Neural cell (in vitro differentiated cells): ENCODE measurements around the gene GLUL. TPM values are rescaled to one million over a fixed set of nuclear protein-coding genes. Genes with fewer than 3 reads are reported as not detected.

Source experiments
- H2AFZ ChIP-seq: fragments of 200-600, 300-800 bp; sonication (generic), shearing (Covaris generic); 2 replicates; pipeline ENCODE4 v1.6.0; 2014; ENCODE audit warnings: low read depth, mild to moderate bottlenecking, antibody characterized with exemption, low read length, moderate library complexity
- H3F3A ChIP-seq: fragments of 200-600 bp; shearing (Covaris generic); 2 replicates; pipeline ENCODE4 v1.6.1; 2016; ENCODE audit warnings: mild to moderate bottlenecking, moderate library complexity, mixed read lengths, antibody characterized with exemption, low read length; ENCODE audit not compliant: insufficient read depth, poor library complexity, severe bottlenecking
- H3K27ac ChIP-seq: fragments of 200-600, 300-800 bp; sonication (generic), shearing (Covaris generic); 2 replicates; pipeline ENCODE4 v1.5.1; 2014; ENCODE audit warnings: mild to moderate bottlenecking, low read length, moderate library complexity
- H3K27me3 ChIP-seq: fragments of 300-800, 200-600 bp; sonication (generic), shearing (Covaris generic); 2 replicates; pipeline ENCODE4 v1.6.0; 2014; ENCODE audit warnings: mild to moderate bottlenecking, low read depth, low read length, moderate library complexity; ENCODE audit not compliant: insufficient read depth
- H3K36me3 ChIP-seq: fragments of 300-800, 200-600 bp; sonication (generic), shearing (Covaris generic); 2 replicates; pipeline ENCODE4 v1.5.1; 2014; ENCODE audit warnings: mild to moderate bottlenecking, antibody characterized with exemption, low read length, moderate library complexity; ENCODE audit not compliant: insufficient read depth
- H3K4me2 ChIP-seq: fragments of 300-800, 200-600 bp; sonication (generic), shearing (Covaris generic); 2 replicates; pipeline ENCODE4 v1.6.0; 2014; ENCODE audit warnings: mild to moderate bottlenecking, low read length
- H3K4me3 ChIP-seq: fragments of 300-800, 200-600 bp; sonication (generic), shearing (Covaris generic); 2 replicates; pipeline ENCODE4 v1.5.1; 2014; ENCODE audit warnings: mild to moderate bottlenecking, low read length, moderate library complexity
- H3K79me2 ChIP-seq: fragments of 200-600 bp; shearing (Covaris generic); replicated peaks from 2 replicates; pipeline ENCODE4 v1.6.0; 2014; ENCODE audit warnings: mild to moderate bottlenecking, low read length, moderate library complexity; ENCODE audit not compliant: insufficient read depth
- H3K9ac ChIP-seq: fragments of 300-800, 200-600 bp; sonication (generic), shearing (Covaris generic); 2 replicates; pipeline ENCODE4 v1.6.1; 2016; ENCODE audit warnings: mild to moderate bottlenecking, low read length, mixed read lengths
- H3K9me2 ChIP-seq: fragments of 200-600 bp; shearing (Covaris generic); 2 replicates; pipeline ENCODE4 v1.6.1; 2016; ENCODE audit warnings: mild to moderate bottlenecking, low read length, mixed read lengths; ENCODE audit not compliant: insufficient read depth
- H3K9me3 ChIP-seq: fragments of 200-600, 300-800 bp; sonication (generic), shearing (Covaris generic); 2 replicates; pipeline ENCODE4 v1.6.1; 2016; ENCODE audit warnings: mild to moderate bottlenecking, mixed run types, low read length, moderate library complexity, mixed read lengths
- H4K20me1 ChIP-seq: fragments of 200-600 bp; shearing (Covaris generic); 2 replicates; pipeline ENCODE4 v1.6.1; 2016; ENCODE audit warnings: mild to moderate bottlenecking, mixed run types; ENCODE audit not compliant: insufficient read depth
- EP300 ChIP-seq: fragments of 450-650 bp; conservative IDR thresholded peaks from 2 replicates; pipeline ENCODE4 v1.6.1; 2014; ENCODE audit warnings: antibody characterized with exemption, mild to moderate bottlenecking, moderate library complexity; ENCODE audit not compliant: poor library complexity, severe bottlenecking
- EZH2 ChIP-seq: fragments of 200-600, 300-800 bp; shearing (Covaris generic), sonication (generic); IDR thresholded peaks from 2 replicates; pipeline ENCODE4 v1.6.1; 2014; ENCODE audit warnings: antibody characterized with exemption, low read length, borderline replicate concordance, mild to moderate bottlenecking; ENCODE audit not compliant: insufficient read depth, poor library complexity, severe bottlenecking
- MXI1 ChIP-seq: fragments of 450-650 bp; conservative IDR thresholded peaks from 2 replicates; pipeline ENCODE4 v1.6.1; 2014; ENCODE audit warnings: antibody characterized with exemption, mild to moderate bottlenecking; ENCODE audit not compliant: poor library complexity, severe bottlenecking
- POLR2AphosphoS5 ChIP-seq: IDR thresholded peaks from 2 replicates; pipeline ENCODE4 v1.6.1; 2012
- RAD21 ChIP-seq: fragments of 450-650 bp; conservative IDR thresholded peaks from 2 replicates; pipeline ENCODE4 v1.6.1; 2014; ENCODE audit warnings: antibody characterized with exemption, mild to moderate bottlenecking, moderate library complexity
- SMC3 ChIP-seq: fragments of 450-650 bp; conservative IDR thresholded peaks from 2 replicates; pipeline ENCODE4 v1.6.1; 2014; ENCODE audit warnings: antibody characterized with exemption, mild to moderate bottlenecking, moderate library complexity; ENCODE audit not compliant: poor library complexity
- TAF1 ChIP-seq: IDR thresholded peaks from 2 replicates; pipeline ENCODE4 v1.6.1; 2012; ENCODE audit warnings: low read depth
- polyA plus RNA-seq: library from polyadenylated mRNA; depleted of rRNA; stranded (reverse); fragments of >200 nt; gene quantifications from 2 replicates; pipeline ENCODE4 v1.2.3, GENCODE V29; 2014
- TF ChIP-seq, protein P1 (sequence below): IDR thresholded peaks from 2 replicates; pipeline ENCODE4 v1.6.1; 2012; ENCODE audit warnings: borderline replicate concordance
- TF ChIP-seq, protein P2 (sequence below): fragments of 450-650 bp; IDR thresholded peaks from 2 replicates; pipeline ENCODE4 v1.5.1; 2014; ENCODE audit warnings: antibody characterized with exemption, mild to moderate bottlenecking, moderate library complexity; ENCODE audit not compliant: poor library complexity, severe bottlenecking

GLUL gene
- polyA plus RNA-seq, 1 donor from 2014 or later = 219 TPM

DNA sequence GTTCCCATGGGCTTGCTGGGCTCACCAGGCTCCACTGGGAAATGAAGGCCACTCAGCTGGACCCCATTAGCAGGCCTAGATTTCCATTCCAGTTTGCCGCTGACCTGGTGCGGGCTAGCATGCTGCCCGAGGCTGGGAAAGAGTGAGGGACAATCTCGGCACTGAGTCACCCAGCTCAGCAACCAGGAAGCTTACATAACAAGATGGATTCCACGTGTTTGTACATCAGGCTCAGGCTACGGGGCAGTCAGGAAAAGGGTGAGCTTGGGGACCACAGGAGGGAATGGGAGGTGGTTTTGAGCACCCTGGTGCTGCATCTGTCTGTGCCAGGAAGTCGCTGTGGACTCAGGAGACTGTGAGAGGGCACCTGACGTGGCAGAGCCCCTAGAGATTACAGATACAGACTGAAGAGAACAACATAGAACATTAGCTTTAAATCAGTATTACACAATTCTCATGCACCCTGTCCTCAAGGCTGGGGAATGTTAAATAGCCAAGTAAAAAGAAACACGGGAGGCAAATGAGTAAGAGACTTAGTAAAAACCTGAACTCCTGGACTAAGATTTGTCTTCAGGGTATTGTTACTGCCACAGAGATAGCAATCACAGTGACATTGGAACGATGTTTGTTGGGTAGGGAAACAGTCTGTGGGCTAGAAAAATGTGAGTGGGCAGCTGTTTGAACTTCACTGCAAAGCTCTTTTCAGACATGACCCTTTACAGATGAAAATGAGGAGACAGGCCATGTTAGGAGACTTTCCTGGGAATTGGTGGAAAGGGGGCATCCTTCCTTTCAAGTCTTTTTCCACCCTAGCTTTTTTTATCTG, 51.1 kb downstream of the GLUL start:
- Histone ChIP-seq H3K36me3 (no peaks in the 10 kb centered on the region), H3K9ac (no peak overlapping the region), H3K27ac (no peak overlapping the region), H3F3A (no peaks in the 10 kb centered on the region), H3K9me2 (no peaks in the 10 kb centered on the region), H3K27me3 (no peaks in the 10 kb centered on the region), H3K4me3 (no peak overlapping the region), H4K20me1 (no peaks in the 10 kb centered on the region), H3K9me3 (no peaks in the 10 kb centered on the region), H2AFZ (no peak overlapping the region), H3K79me2 (no peaks in the 10 kb centered on the region), H3K4me2 (no peak overlapping the region)
- no peak for TF ChIP-seq TAF1
- TF ChIP-seq MXI1 = no peak
- TF ChIP-seq SMC3 = no peak
- no peak for TF ChIP-seq RAD21
- TF ChIP-seq POLR2AphosphoS5 = no peak

DNA sequence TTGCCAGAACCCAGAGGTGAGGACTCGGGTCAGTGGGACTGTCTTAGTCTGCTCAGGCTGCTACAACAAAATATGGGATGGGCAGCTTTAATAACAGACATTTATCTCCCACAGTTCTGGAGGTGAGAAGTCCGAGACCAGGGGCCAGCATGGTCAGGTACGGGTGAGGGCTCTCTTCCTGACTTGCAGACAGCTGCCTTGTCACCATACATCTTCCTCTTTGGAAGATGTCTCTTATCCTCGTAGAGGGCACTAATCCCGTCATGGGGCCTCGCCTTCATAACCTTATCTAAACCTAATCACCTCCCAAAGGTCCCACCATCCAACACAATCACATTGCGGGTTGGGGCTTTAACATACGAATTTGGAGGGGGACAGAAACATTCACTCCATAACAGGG, 51.9 kb downstream of the GLUL start:
- no peaks in the 10 kb centered on the region for H4K20me1 ChIP-seq
- H3K4me2 ChIP-seq = no peak overlapping the region
- no peaks in the 10 kb centered on the region for H3K9me3 ChIP-seq
- no peak overlapping the region for H3K9ac ChIP-seq
- H3K9me2 ChIP-seq = no peaks in the 10 kb centered on the region
- TF ChIP-seq RAD21 = no peak
- TF ChIP-seq EZH2 = no peak
- no peak for TF ChIP-seq SMC3
- no peak for TF ChIP-seq POLR2AphosphoS5
- TF ChIP-seq MXI1 = no peak
- TF ChIP-seq, protein P1, sequence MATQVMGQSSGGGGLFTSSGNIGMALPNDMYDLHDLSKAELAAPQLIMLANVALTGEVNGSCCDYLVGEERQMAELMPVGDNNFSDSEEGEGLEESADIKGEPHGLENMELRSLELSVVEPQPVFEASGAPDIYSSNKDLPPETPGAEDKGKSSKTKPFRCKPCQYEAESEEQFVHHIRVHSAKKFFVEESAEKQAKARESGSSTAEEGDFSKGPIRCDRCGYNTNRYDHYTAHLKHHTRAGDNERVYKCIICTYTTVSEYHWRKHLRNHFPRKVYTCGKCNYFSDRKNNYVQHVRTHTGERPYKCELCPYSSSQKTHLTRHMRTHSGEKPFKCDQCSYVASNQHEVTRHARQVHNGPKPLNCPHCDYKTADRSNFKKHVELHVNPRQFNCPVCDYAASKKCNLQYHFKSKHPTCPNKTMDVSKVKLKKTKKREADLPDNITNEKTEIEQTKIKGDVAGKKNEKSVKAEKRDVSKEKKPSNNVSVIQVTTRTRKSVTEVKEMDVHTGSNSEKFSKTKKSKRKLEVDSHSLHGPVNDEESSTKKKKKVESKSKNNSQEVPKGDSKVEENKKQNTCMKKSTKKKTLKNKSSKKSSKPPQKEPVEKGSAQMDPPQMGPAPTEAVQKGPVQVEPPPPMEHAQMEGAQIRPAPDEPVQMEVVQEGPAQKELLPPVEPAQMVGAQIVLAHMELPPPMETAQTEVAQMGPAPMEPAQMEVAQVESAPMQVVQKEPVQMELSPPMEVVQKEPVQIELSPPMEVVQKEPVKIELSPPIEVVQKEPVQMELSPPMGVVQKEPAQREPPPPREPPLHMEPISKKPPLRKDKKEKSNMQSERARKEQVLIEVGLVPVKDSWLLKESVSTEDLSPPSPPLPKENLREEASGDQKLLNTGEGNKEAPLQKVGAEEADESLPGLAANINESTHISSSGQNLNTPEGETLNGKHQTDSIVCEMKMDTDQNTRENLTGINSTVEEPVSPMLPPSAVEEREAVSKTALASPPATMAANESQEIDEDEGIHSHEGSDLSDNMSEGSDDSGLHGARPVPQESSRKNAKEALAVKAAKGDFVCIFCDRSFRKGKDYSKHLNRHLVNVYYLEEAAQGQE = no peak
- TF ChIP-seq EP300 = no peak
- TF ChIP-seq TAF1 = no peak
- TF ChIP-seq, protein P2, sequence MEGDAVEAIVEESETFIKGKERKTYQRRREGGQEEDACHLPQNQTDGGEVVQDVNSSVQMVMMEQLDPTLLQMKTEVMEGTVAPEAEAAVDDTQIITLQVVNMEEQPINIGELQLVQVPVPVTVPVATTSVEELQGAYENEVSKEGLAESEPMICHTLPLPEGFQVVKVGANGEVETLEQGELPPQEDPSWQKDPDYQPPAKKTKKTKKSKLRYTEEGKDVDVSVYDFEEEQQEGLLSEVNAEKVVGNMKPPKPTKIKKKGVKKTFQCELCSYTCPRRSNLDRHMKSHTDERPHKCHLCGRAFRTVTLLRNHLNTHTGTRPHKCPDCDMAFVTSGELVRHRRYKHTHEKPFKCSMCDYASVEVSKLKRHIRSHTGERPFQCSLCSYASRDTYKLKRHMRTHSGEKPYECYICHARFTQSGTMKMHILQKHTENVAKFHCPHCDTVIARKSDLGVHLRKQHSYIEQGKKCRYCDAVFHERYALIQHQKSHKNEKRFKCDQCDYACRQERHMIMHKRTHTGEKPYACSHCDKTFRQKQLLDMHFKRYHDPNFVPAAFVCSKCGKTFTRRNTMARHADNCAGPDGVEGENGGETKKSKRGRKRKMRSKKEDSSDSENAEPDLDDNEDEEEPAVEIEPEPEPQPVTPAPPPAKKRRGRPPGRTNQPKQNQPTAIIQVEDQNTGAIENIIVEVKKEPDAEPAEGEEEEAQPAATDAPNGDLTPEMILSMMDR = no peak
- no peak overlapping the region for H3K27ac ChIP-seq
- no peaks in the 10 kb centered on the region for H3F3A ChIP-seq
- H3K4me3 ChIP-seq = no peak overlapping the region
- no peaks in the 10 kb centered on the region for H3K27me3 ChIP-seq
- no peaks in the 10 kb centered on the region for H3K79me2 ChIP-seq
- no peaks in the 10 kb centered on the region for H3K36me3 ChIP-seq
- H2AFZ ChIP-seq = no peak overlapping the region
